Heart left ventricle (tissue), 13 donors: Measurements from ENCODE around the gene RFT1.

Source experiments
- CTCF ChIP-seq, 12 donors: fragments of 200-600 bp; sonication (generic) in 4 of 12; IDR thresholded peaks; one replicate each; pipeline versions ENCODE4 v1.5.0 to v1.8.0; 2018 to 2022; ENCODE audit warnings: antibody characterized with exemption in 12 of 12, mild to moderate bottlenecking in 5 of 12
- POLR2A ChIP-seq, 2 donors: fragments of 450-650 bp; IDR thresholded peaks; one replicate each; pipeline ENCODE4 v1.6.1; 2017; ENCODE audit warnings: antibody characterized with exemption in 2 of 2, mild to moderate bottlenecking in 2 of 2, moderate library complexity in 2 of 2
- donor health status: ischemic (EF 13 %, LVEDD 7.1; RV severe dilation, severe dysfunction).
- donor health status: DM: no; HTN: yes; CAD: no.
- donor health status: DM: no; HTN: no; CAD: no.
- donor health status: ischemic (EF 25% LVEDD 6.9; RV normal size, moderate dysfunction).
- donor health status: ischemic (EF 25% LVEDD 5.7; RV mildly dilated, moderate dysfunction).
- donor health status: ischemic (EF 35%, LVEDD 5.7; RV mildly dilated, moderate dysfunction).
- donor health status: nonischemic (EF 11% LVEDD 7.7; RV severe dilation, severe dysfunction).
- donor health status: DM: yes; HTN: yes; CAD: no.
- donor health status: PGD.
- donor health status: ischemic (EF 29% LVEDD 5.4; RV normal size, mild dysfunction).
- donor health status: nonischemic (EF 23%, LVEDD 6.1; RV moderate dilation, normal function).

GRCh38 chr3:53162672-53163443, 32.6 kb upstream of the RFT1 start:
- no peak for TF ChIP-seq POLR2A (IDR thresholded peaks at IDR 0.05)
- TF ChIP-seq CTCF (IDR thresholded peaks at IDR 0.05): no peak
